PC-9 (cell line): ENCODE results near the gene TBC1D2.

ENCODE experiments used
- EZH2 ChIP-seq: fragments of 200-600 bp; sonication (generic); IDR thresholded peaks from 2 replicates; pipeline ENCODE4 v1.8.0; 2017; ENCODE audit warnings: antibody characterized with exemption, low read depth
- TF ChIP-seq, protein P1 (sequence below): fragments of 200-600 bp; sonication (generic); conservative IDR thresholded peaks from 2 replicates; pipeline ENCODE4 v1.6.1; 2017; ENCODE audit warnings: mixed run types, antibody characterized with exemption, mild to moderate bottlenecking, moderate library complexity

DNA sequence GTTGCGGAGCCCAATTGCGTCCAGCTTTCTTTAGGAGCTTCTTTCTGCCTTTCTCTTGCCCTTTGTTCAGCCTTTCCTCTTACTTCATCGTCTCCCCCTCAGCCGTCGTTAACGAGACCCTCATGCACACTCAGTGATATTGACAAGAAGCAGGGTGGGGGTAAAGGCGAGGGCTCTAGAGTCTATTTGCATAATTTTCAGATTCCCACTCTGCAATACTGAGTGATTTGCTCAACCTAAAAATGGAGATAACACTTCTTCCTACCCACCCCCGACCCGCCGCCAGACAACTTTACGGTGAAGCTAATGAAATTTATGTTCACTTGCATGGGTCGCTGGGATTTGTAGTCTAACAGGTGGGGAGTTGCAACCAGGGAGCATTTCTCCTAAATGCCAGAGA lies 1.3 kb upstream of the TBC1D2 start:
- TF ChIP-seq, protein P1, sequence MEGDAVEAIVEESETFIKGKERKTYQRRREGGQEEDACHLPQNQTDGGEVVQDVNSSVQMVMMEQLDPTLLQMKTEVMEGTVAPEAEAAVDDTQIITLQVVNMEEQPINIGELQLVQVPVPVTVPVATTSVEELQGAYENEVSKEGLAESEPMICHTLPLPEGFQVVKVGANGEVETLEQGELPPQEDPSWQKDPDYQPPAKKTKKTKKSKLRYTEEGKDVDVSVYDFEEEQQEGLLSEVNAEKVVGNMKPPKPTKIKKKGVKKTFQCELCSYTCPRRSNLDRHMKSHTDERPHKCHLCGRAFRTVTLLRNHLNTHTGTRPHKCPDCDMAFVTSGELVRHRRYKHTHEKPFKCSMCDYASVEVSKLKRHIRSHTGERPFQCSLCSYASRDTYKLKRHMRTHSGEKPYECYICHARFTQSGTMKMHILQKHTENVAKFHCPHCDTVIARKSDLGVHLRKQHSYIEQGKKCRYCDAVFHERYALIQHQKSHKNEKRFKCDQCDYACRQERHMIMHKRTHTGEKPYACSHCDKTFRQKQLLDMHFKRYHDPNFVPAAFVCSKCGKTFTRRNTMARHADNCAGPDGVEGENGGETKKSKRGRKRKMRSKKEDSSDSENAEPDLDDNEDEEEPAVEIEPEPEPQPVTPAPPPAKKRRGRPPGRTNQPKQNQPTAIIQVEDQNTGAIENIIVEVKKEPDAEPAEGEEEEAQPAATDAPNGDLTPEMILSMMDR = no peak
- TF ChIP-seq EZH2 = no peak
